ENCODE measurements around the gene F5.

F5 gene

GRCh38 chr1:169586067-169586394 lies 250 bp downstream of the F5 start:
- no peak for DNase-seq

- DNase-seq: no peak
Observed at GRCh38 chr1:169585181-169585580, 1.1 kb downstream of the F5 start.

- no peak for DNase-seq
Observed at GRCh38 chr1:169584483-169585144, 1.7 kb downstream of the F5 start.

DNA sequence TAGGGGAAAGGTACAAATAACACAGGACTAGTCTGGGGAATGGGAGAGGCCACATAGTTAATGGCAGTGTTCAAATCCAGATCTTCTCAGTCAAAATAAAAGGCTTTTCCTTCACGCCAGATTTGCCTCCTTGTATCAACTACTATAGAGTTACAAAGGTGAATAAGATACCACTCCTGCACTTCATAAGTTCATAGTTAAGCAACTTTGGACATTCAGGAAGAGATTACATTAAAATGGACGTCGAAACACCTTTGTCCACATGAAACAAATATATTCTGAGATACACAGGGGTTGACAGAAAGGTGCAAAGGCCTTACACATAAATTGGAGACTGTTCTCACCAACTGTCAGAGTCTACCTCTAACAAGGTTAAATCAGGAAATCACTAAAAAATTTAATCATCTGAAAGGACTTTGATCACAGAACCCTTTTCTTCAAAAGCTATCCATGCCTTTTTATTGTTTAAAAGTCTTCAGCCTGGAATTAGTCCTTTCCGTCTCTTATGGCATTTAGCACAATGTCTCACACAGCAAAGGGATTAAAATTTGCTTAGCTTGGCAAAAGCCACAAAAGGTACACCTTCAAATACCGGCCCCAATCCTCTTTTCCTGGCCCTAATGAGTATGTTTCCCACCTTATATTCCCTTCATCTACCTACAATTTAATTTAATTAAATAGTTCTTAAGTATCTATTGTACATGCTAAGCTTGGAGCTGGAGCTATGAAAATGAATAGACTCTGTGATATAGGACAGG lies 8.1 kb downstream of the F5 start:
- no peak for DNase-seq

DNA sequence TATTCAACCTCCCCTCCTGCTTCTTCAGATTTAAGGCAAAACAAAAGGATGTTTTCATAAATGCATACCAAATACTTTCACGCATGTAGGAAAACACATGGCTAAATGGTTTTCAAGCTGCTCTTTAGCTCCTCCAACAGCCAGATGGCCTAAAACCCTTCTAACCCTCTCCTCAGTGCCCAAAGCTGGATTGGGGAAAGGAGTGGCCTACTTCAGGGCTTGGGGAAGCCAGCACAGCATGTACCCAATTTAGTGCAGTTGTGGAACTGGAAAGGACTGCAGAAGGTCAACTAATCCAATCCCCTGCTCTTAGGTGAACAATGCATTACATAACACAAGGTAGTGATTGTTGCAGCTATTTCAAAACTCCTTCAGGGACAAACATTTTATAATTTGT lies 9.3 kb downstream of the F5 start:
- DNase-seq: no peak

DNA sequence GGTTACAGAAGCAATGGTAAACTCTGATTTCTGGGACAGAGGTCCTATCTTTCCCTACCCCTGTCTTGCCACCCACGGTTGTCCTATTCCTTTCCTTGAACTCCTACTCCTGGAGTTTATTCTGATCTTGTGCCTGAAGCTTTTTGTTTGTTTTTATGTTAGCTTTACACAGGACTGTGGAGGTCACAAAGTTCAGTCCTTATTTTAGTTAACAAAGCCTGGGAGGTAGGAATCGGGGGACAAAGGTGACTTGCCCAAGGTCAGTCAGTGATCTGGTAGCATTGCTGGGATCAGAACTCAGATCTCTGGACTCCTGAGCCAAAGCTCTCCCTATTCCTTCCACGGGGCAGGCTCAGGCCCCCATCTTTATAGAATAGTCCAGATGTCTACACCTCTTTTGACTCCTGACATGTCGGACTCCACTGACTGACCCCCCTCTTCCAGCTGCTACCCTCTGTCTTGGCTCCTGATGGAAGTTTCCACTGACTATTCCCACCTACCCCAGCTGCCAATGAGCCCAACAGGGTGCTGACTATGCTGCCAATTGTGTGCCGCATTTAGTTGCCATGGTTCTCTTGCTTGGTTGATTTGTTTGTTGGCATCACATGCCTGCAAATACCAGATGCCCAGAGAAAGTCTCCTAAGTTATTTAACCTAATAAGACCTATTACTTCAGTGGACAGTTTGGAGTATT lies 9.9 kb downstream of the F5 start:
- no peak for DNase-seq

DNA sequence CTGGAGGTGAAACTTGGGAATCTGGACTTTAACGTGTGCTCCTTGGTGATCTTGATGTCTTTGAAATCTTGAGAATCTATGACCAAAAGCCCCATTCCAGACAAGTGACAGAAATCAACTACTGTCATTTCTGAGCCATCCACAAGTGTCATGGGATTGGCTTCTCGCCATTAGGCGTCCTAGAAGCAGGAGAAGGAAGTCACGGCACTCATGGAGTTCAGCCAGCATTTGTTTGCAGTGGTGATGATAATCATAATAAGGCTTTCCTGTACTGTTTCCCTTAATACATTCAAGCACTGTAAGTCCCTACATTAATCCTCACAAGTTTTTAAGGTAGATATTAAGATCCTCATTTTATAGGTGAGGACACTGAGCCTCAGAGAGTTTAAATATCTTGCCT lies 11.9 kb downstream of the F5 start:
- no peak for DNase-seq

GRCh38 chr1:169572187-169572586 lies 14.1 kb downstream of the F5 start:
- DNase-seq: no peak

GRCh38 chr1:169571450-169571849 lies 14.8 kb downstream of the F5 start:
- no peak for DNase-seq

DNA sequence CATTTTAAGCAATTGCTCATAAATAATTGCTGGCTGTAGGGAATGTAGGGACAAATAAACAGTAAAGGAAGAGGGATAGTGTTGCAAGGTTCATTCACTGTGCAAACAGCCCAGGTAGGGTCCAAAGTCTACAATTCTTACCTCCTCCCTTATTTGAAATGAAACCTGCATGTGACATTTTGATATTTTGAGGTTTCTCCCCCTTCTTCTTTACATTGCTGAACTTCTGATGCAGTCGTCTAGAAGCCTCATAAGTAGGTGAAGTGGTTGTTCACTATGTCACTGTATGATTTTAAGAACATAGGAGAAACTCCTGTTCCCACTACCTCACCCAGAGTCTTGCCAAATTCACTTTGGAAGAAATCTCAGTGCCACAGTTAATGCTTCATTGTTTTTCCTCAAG lies 16.1 kb downstream of the F5 start:
- DNase-seq: no peak

DNA sequence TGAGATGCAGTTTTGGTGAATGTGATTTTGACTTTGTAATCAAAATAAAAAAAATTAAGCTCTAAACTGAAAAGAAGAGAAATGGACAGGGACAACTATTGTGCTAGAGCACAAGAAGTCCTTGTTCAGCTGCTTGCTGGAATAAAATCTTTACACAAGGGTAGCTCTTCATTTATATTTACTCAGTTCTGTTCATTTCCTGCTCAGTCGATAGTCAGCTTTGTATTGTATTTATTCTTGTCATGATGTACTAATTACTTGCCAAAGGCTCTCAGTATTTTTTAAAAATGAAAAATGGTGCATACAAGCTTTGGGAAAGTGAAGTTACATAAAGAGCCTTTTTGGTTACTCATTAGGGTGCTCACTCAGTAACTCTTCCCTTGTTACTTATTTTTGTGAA lies 17.8 kb downstream of the F5 start:
- DNase-seq: no peak

DNA sequence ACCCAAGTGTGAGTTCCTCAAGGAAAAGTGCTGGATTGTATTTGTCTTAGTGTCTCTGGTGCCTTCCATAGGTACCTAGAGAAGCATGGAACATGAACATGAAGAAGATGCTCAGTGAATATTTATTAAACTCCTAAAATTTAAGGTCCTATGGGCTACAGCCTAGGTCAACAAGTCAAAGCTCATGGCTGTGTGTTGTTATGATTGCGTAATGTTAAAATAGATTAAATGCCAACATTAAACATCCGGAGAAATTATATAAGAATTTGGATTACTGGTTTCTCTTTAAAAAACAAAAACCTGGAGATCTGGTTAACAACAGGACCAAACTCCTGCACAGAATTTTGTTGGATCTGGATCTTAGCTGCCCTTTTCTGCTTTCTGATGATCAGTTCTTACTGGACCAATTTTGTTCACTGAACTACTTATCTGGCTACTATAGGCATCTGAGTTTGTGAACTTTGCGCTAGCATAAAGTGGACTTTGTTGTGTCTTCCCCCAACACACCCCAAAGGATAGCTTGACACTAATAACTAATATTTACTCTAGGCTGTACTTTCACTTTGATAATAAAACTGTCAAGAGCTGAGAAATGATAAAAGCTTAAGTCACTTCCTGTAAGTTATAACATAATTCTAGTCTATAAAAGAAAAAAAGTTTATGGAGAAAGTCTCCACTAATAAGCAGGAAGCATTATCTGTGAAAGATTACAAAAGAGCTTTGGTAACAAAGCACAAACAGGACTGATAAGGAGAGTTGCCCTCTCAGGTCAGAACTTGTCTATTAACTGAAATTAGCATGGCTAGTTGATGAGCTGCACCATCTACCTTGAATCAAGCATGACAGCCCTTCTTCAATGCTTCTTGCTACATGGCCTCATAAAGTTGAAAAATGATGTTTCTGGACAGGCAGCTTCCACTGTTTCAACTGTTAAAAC lies 20.7 kb downstream of the F5 start:
- no peak for DNase-seq

- no peak for DNase-seq
Observed at GRCh38 chr1:169563650-169564049, 22.6 kb downstream of the F5 start.

- DNase-seq: no peak
Observed at GRCh38 chr1:169563019-169563615, 23.2 kb downstream of the F5 start.

- no peak for DNase-seq
Observed at GRCh38 chr1:169561692-169562091, 24.6 kb downstream of the F5 start.

- no peak for DNase-seq
Observed at GRCh38 chr1:169557131-169557530, 29.1 kb downstream of the F5 start.

DNA sequence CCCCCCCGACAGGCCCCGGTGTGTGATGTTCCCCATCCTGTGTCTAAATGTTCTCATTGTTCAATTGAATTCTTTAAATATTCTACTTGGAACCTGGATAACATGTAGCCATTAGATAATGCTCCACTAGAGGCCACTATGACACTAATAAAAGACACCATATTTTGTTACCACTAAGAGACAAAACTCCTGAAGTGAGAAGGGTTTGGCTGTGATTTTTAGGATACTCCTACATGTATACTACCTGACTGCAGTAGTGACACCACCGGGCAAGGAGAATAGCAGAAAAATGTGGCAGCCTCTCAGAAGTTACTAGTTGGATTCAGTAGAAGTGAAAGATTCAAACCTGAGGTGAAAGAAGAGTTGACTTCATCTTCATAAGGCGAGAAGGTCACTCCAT lies 36.0 kb downstream of the F5 start:
- DNase-seq: no peak

DNA sequence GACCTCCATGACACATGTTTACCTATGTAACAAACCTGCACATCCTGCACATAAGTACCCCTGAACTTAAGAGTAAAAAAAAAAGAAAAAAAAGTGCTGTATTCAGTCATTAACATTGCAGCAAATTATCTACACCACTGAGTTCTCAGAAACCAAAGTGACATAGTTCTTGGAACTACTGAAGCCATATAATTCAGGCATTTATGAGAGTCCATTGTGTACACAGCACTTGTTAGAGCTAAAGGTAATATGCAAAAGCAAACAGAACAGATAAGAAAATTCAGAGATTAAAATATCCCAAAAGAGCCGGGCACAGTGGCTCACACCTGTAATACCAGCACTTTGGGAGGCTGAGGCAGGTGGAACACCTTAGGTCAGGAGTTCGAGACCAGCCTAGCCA lies 38.0 kb downstream of the F5 start:
- DNase-seq: no peak

GRCh38 chr1:169546087-169546995 lies 39.9 kb downstream of the F5 start:
- no peak for DNase-seq

- DNase-seq: no peak
Observed at GRCh38 chr1:169545472-169545871, 40.8 kb downstream of the F5 start.

DNA sequence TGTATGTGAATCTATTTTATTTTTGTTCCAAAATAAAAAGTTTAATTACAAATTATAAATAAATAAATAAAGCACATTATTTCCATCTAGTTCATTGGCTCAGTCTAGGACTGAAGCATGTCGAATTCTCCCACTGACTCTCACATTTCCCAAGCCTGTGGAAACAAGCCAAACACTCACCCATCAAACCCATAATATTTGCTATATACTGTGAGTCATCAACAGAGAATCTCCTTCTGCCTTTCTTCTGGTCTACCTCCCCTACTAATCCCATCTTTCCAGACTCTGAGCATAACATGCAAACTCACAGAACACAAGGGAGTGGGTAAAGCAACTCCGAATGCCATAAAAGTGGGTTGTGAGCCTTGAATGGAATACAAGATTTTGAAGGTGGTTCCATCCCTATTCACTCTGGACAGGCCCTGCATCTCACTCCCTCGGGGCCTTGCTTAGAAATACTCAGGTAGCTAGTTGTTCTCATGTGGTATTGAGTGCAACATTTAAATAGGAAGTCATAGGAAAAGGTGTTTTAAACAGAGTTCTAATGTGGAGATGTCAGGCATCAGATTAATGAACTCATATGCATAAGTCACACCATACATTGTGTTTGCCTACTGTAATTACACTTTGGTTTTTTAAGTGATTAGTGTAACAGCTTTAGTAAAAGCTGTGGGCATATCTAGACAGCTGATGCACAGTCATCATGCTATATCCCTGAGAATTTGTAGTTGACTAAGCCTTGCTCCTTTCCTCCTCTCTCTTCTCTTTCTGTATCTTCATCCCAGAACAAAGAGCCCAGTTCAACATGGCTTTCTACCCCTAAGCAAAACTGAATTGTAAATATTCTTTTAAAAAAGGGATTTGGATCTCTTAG lies 47.0 kb downstream of the F5 start:
- DNase-seq: no peak

All from activated effector memory CD4-positive, alpha-beta T cell treated with Interleukin-2 at 50 U/mL for 16 hours (primary cell).